ENCODE measurements around the gene ABCC9.
"Not testable (repeated sequence)": the region's sequence is repeated elsewhere in the genome, so short reads cannot be mapped to it uniquely, and the experiment has no call there.

ABCC9 gene

GRCh38 chr12:21899532-21899931, 41.7 kb downstream of the ABCC9 start:
- H3K9ac ChIP-seq (ENCODE audit: low read length); H3K36me3 ChIP-seq (ENCODE audit: control insufficient read depth, insufficient read depth, low read length, severe bottlenecking); H3K4me3 ChIP-seq (ENCODE audit: low read length); H3K9me3 ChIP-seq (ENCODE audit: control insufficient read depth, low read length); H3K27me3 ChIP-seq (replicated peaks; ENCODE audit: control insufficient read depth, insufficient read depth, low read length); DNase-seq (ENCODE audit: low read depth); H3K4me1 ChIP-seq (ENCODE audit: control insufficient read depth, insufficient read depth, low read length): not testable (repeated sequence)

- H3K9me3 ChIP-seq (ENCODE audit: control insufficient read depth, low read length), result no peaks in the 10 kb centered on the region
- no peak for DNase-seq (ENCODE audit: low read depth)
- H3K4me3 ChIP-seq (ENCODE audit: low read length), result no peak overlapping the region
- H3K9ac ChIP-seq (ENCODE audit: low read length), result no peak overlapping the region
- peaks cover 33% of the 10 kb centered on the region for H3K4me1 ChIP-seq (ENCODE audit: control insufficient read depth, insufficient read depth, low read length)
- no peaks in the 10 kb centered on the region for H3K36me3 ChIP-seq (ENCODE audit: control insufficient read depth, insufficient read depth, low read length, severe bottlenecking)
- H3K27me3 ChIP-seq (replicated peaks; ENCODE audit: control insufficient read depth, insufficient read depth, low read length), result no peaks in the 10 kb centered on the region
These were observed 45.6 kb downstream of the ABCC9 start for GRCh38 chr12:21895651-21896050.

GRCh38 chr12:21894792-21895595, 46.2 kb downstream of the ABCC9 start:
- Histone ChIP-seq H3K4me3 (ENCODE audit: low read length) (no peak overlapping the region), H3K9me3 (ENCODE audit: control insufficient read depth, low read length) (no peaks in the 10 kb centered on the region), H3K9ac (ENCODE audit: low read length) (no peak overlapping the region), H3K27me3 (replicated peaks; ENCODE audit: control insufficient read depth, insufficient read depth, low read length) (no peaks in the 10 kb centered on the region), H3K4me1 (ENCODE audit: control insufficient read depth, insufficient read depth, low read length) (peaks cover 33% of the 10 kb centered on the region), H3K36me3 (ENCODE audit: control insufficient read depth, insufficient read depth, low read length, severe bottlenecking) (no peaks in the 10 kb centered on the region)
- peak; percentile 14 for DNase-seq (ENCODE audit: low read depth)

GRCh38 chr12:21893924-21894323, 47.3 kb downstream of the ABCC9 start:
- no peak for DNase-seq (ENCODE audit: low read depth)
- peaks cover 33% of the 10 kb centered on the region for H3K4me1 ChIP-seq (ENCODE audit: control insufficient read depth, insufficient read depth, low read length)
- no peaks in the 10 kb centered on the region for H3K36me3 ChIP-seq (ENCODE audit: control insufficient read depth, insufficient read depth, low read length, severe bottlenecking)
- no peaks in the 10 kb centered on the region for H3K9me3 ChIP-seq (ENCODE audit: control insufficient read depth, low read length)
- no peaks in the 10 kb centered on the region for H3K27me3 ChIP-seq (replicated peaks; ENCODE audit: control insufficient read depth, insufficient read depth, low read length)
- H3K9ac ChIP-seq (ENCODE audit: low read length), result no peak overlapping the region
- H3K4me3 ChIP-seq (ENCODE audit: low read length), result no peak overlapping the region

GRCh38 chr12:21892341-21892740, 48.9 kb downstream of the ABCC9 start:
- Histone ChIP-seq H3K36me3 (ENCODE audit: control insufficient read depth, insufficient read depth, low read length, severe bottlenecking) (no peaks in the 10 kb centered on the region), H3K27me3 (replicated peaks; ENCODE audit: control insufficient read depth, insufficient read depth, low read length) (no peaks in the 10 kb centered on the region), H3K9me3 (ENCODE audit: control insufficient read depth, low read length) (no peaks in the 10 kb centered on the region), H3K9ac (ENCODE audit: low read length) (peak overlapping the region; percentile 69), H3K4me3 (ENCODE audit: low read length) (peak overlapping the region; percentile 20), H3K4me1 (ENCODE audit: control insufficient read depth, insufficient read depth, low read length) (peaks cover 40% of the 10 kb centered on the region)
- no peak for DNase-seq (ENCODE audit: low read depth)

- Histone ChIP-seq H3K36me3 (ENCODE audit: control insufficient read depth, insufficient read depth, low read length, severe bottlenecking) (no peaks in the 10 kb centered on the region), H3K9me3 (ENCODE audit: control insufficient read depth, low read length) (no peaks in the 10 kb centered on the region), H3K27me3 (replicated peaks; ENCODE audit: control insufficient read depth, insufficient read depth, low read length) (no peaks in the 10 kb centered on the region), H3K4me3 (ENCODE audit: low read length) (peak overlapping the region; percentile 20), H3K4me1 (ENCODE audit: control insufficient read depth, insufficient read depth, low read length) (peaks cover 40% of the 10 kb centered on the region), H3K9ac (ENCODE audit: low read length) (peak overlapping the region; percentile 69)
- DNase-seq (ENCODE audit: low read depth), result peak; percentile 11
These were observed 49.4 kb downstream of the ABCC9 start for GRCh38 chr12:21891751-21892217.

- no peaks in the 10 kb centered on the region for H3K9me3 ChIP-seq (ENCODE audit: control insufficient read depth, low read length)
- H3K27me3 ChIP-seq (replicated peaks; ENCODE audit: control insufficient read depth, insufficient read depth, low read length), result no peaks in the 10 kb centered on the region
- no peak overlapping the region for H3K4me3 ChIP-seq (ENCODE audit: low read length)
- no peaks in the 10 kb centered on the region for H3K36me3 ChIP-seq (ENCODE audit: control insufficient read depth, insufficient read depth, low read length, severe bottlenecking)
- DNase-seq (ENCODE audit: low read depth), result no peak
- no peak overlapping the region for H3K9ac ChIP-seq (ENCODE audit: low read length)
- H3K4me1 ChIP-seq (ENCODE audit: control insufficient read depth, insufficient read depth, low read length), result peaks cover 31% of the 10 kb centered on the region
These were observed 52.9 kb downstream of the ABCC9 start for GRCh38 chr12:21888276-21888863.

- H3K27me3 ChIP-seq (replicated peaks; ENCODE audit: control insufficient read depth, insufficient read depth, low read length), result no peaks in the 10 kb centered on the region
- H3K9ac ChIP-seq (ENCODE audit: low read length), result no peak overlapping the region
- no peaks in the 10 kb centered on the region for H3K9me3 ChIP-seq (ENCODE audit: control insufficient read depth, low read length)
- no peak overlapping the region for H3K4me3 ChIP-seq (ENCODE audit: low read length)
- no peak for DNase-seq (ENCODE audit: low read depth)
- H3K36me3 ChIP-seq (ENCODE audit: control insufficient read depth, insufficient read depth, low read length, severe bottlenecking), result no peaks in the 10 kb centered on the region
- peaks cover 10% of the 10 kb centered on the region for H3K4me1 ChIP-seq (ENCODE audit: control insufficient read depth, insufficient read depth, low read length)
These were observed 56.3 kb downstream of the ABCC9 start for GRCh38 chr12:21884936-21885335.

GRCh38 chr12:21882635-21883034, 58.6 kb downstream of the ABCC9 start:
- Histone ChIP-seq H3K4me3 (ENCODE audit: low read length) (no peak overlapping the region), H3K9ac (ENCODE audit: low read length) (no peak overlapping the region)

GRCh38 chr12:21881965-21882364, 59.3 kb downstream of the ABCC9 start:
- Histone ChIP-seq H3K4me1 (ENCODE audit: control insufficient read depth, insufficient read depth, low read length) (peaks cover 9% of the 10 kb centered on the region), H3K4me3 (ENCODE audit: low read length) (no peak overlapping the region), H3K9me3 (ENCODE audit: control insufficient read depth, low read length) (no peaks in the 10 kb centered on the region), H3K9ac (ENCODE audit: low read length) (no peak overlapping the region), H3K36me3 (ENCODE audit: control insufficient read depth, insufficient read depth, low read length, severe bottlenecking) (peaks cover 4% of the 10 kb centered on the region), H3K27me3 (replicated peaks; ENCODE audit: control insufficient read depth, insufficient read depth, low read length) (no peaks in the 10 kb centered on the region)
- no peak for DNase-seq (ENCODE audit: low read depth)

More at GRCh38 chr12:21882635-21883034, 58.6 kb downstream of the ABCC9 start:
- H3K27me3 ChIP-seq (replicated peaks; ENCODE audit: control insufficient read depth, insufficient read depth, low read length), result no peaks in the 10 kb centered on the region
- no peaks in the 10 kb centered on the region for H3K9me3 ChIP-seq (ENCODE audit: control insufficient read depth, low read length)
- DNase-seq (ENCODE audit: low read depth), result no peak
- H3K36me3 ChIP-seq (ENCODE audit: control insufficient read depth, insufficient read depth, low read length, severe bottlenecking), result peaks cover 4% of the 10 kb centered on the region
- H3K4me1 ChIP-seq (ENCODE audit: control insufficient read depth, insufficient read depth, low read length), result peaks cover 9% of the 10 kb centered on the region

- Histone ChIP-seq H3K9ac (ENCODE audit: low read length) (no peak overlapping the region), H3K36me3 (ENCODE audit: control insufficient read depth, insufficient read depth, low read length, severe bottlenecking) (peaks cover 11% of the 10 kb centered on the region), H3K27me3 (replicated peaks; ENCODE audit: control insufficient read depth, insufficient read depth, low read length) (no peaks in the 10 kb centered on the region), H3K4me1 (ENCODE audit: control insufficient read depth, insufficient read depth, low read length) (peaks cover 9% of the 10 kb centered on the region), H3K4me3 (ENCODE audit: low read length) (no peak overlapping the region), H3K9me3 (ENCODE audit: control insufficient read depth, low read length) (no peaks in the 10 kb centered on the region)
- DNase-seq (ENCODE audit: low read depth), result no peak
These were observed 61.9 kb downstream of the ABCC9 start for GRCh38 chr12:21879312-21879711.
